PC-3 (cell line): ENCODE results near the gene POR. TPM values are rescaled to one million over a fixed set of nuclear protein-coding genes. Genes with fewer than 3 reads are reported as not detected.

ENCODE experiments used
- ATAC-seq: fragments of 200-7000 bp; cut with Tn5 transposase; 2 replicates; pipeline ENCODE4 v1.9.1; 2020; ENCODE audit warnings: mild to moderate bottlenecking, moderate library complexity
- BruUV-seq: library from RNA; stranded (reverse); fragments of 400-500 nt; replicated peaks from 2 replicates; lab custom pipeline; 2021; lab: Mats Ljungman, UMichigan
- CTCF ChIA-PET: fragments of 300-600 bp; sonication (Branson Sonifier 250); formaldehyde crosslinking; loops from one replicate; lab custom pipeline; 2022; ENCODE audit warnings: antibody characterized with exemption; lab: Charles Lee
- POLR2A ChIA-PET: fragments of 300-600 bp; sonication (Branson Sonifier 250); formaldehyde crosslinking; loops from one replicate; lab custom pipeline; 2022; ENCODE audit warnings: antibody characterized with exemption; ENCODE audit not compliant: unreplicated experiment; lab: Charles Lee
- DNase-seq: peaks from one replicate; pipeline ENCODE4 v3.0.0-alpha.2; 2015
- H2AFZ ChIP-seq: fragments of 300-600 bp; sonication (generic); 2 replicates; pipeline ENCODE4 v1.6.0; 2016; ENCODE audit warnings: antibody characterized with exemption, low read length
- H3F3A ChIP-seq: fragments of 300-600 bp; sonication (generic); one replicate; pipeline ENCODE4 v1.6.0; 2017; ENCODE audit warnings: antibody characterized with exemption, low read length, control low read depth, mild to moderate bottlenecking; ENCODE audit not compliant: unreplicated experiment
- H3K27ac ChIP-seq: fragments of 300-600 bp; sonication (generic); 2 replicates; pipeline ENCODE4 v1.5.1; 2016; ENCODE audit warnings: mild to moderate bottlenecking, low read length
- H3K27me3 ChIP-seq: fragments of 300-600 bp; sonication (generic); 2 replicates; pipeline ENCODE4 v1.6.1; 2016; ENCODE audit warnings: low read length, mixed read lengths
- H3K36me3 ChIP-seq: fragments of 300-600 bp; sonication (generic); 2 replicates; pipeline ENCODE4 v1.6.1; 2016; ENCODE audit warnings: low read depth, mixed run types, low read length, mixed read lengths
- H3K4me1 ChIP-seq: fragments of 300-600 bp; sonication (generic); 2 replicates; pipeline ENCODE4 v1.5.1; 2016; ENCODE audit warnings: low read length; ENCODE audit not compliant: insufficient read depth
- H3K4me2 ChIP-seq: fragments of 300-600 bp; sonication (generic); 2 replicates; pipeline ENCODE4 v1.6.0; 2016; ENCODE audit warnings: low read length
- H3K4me3 ChIP-seq: fragments of 300-600 bp; sonication (generic); 2 replicates; pipeline ENCODE4 v1.5.1; 2016; ENCODE audit warnings: mild to moderate bottlenecking, low read length, mixed read lengths
- H3K79me2 ChIP-seq: fragments of 300-600 bp; sonication (generic); 2 replicates; pipeline ENCODE4 v1.6.1; 2017; ENCODE audit warnings: low read length, mixed read lengths
- H3K9ac ChIP-seq: fragments of 300-600 bp; sonication (generic); 2 replicates; pipeline ENCODE4 v1.6.0; 2016; ENCODE audit warnings: mild to moderate bottlenecking, low read length
- H3K9me2 ChIP-seq: fragments of 300-600 bp; sonication (generic); replicated peaks from 2 replicates; pipeline ENCODE4 v1.6.1; 2016; ENCODE audit warnings: mixed run types, low read length, mixed read lengths
- H3K9me3 ChIP-seq: fragments of 300-600 bp; sonication (generic); 2 replicates; pipeline ENCODE4 v1.6.1; 2016; ENCODE audit warnings: low read length, mixed read lengths
- H4K20me1 ChIP-seq: fragments of 300-600 bp; sonication (generic); 2 replicates; pipeline ENCODE4 v1.6.1; 2016; ENCODE audit warnings: low read length, mixed read lengths
- CTCF ChIP-seq: fragments of 300-600 bp; sonication (generic); conservative IDR thresholded peaks from 2 replicates; pipeline ENCODE4 v1.5.1; 2017; ENCODE audit warnings: antibody characterized with exemption, low read depth, mild to moderate bottlenecking, low read length
- EZH2 ChIP-seq: fragments of 300-600 bp; sonication (generic); IDR thresholded peaks from one replicate; pipeline ENCODE4 v1.6.1; 2017; ENCODE audit warnings: antibody characterized with exemption, mild to moderate bottlenecking, low read length; ENCODE audit not compliant: unreplicated experiment
- EZH2phosphoT487 ChIP-seq: fragments of 300-600 bp; sonication (generic); IDR thresholded peaks from 2 replicates; pipeline ENCODE4 v1.6.1; 2018; ENCODE audit warnings: mild to moderate bottlenecking, antibody characterized with exemption, low read length, borderline replicate concordance
- intact Hi-C: fragments of 100-400 bp; cut with micrococcal nuclease; formaldehyde crosslinking; loops from 2 replicates; pipeline ENCODE4 v1.9.0; 2023
- total RNA-seq: library from RNA; depleted of rRNA; stranded (reverse); fragments of >200 nt; gene quantifications from 2 replicates; pipeline ENCODE4 v1.2.3, GENCODE V29; 2014

The POR gene
- total RNA-seq, 1 experiment from 2014 or later: 112 TPM

GRCh38 chr7:75966190-75966961, 51.4 kb downstream of the POR start:
- no peak for ATAC-seq
- no peak overlapping the region for H2AFZ ChIP-seq
- H3K36me3 ChIP-seq: no peaks in the 10 kb centered on the region
- no peaks in the 10 kb centered on the region for H3K9me3 ChIP-seq
- no peaks in the 10 kb centered on the region for H3F3A ChIP-seq
- intact Hi-C loops: no loop called here
- DNase-seq: no peak
- no peaks in the 10 kb centered on the region for H3K9me2 ChIP-seq
- BruUV-seq: no TSS peak
- CTCF ChIA-PET: no interaction called here
- no peaks in the 10 kb centered on the region for H3K79me2 ChIP-seq
- H3K9ac ChIP-seq: no peak overlapping the region
- no peak overlapping the region for H3K27ac ChIP-seq
- POLR2A ChIA-PET: no interaction called here
- no peaks in the 10 kb centered on the region for H3K4me1 ChIP-seq
- no peak for TF ChIP-seq EZH2
- TF ChIP-seq CTCF: no peak
- TF ChIP-seq EZH2phosphoT487: no peak
- no peaks in the 10 kb centered on the region for H4K20me1 ChIP-seq
- no peak overlapping the region for H3K4me3 ChIP-seq
- H3K4me2 ChIP-seq: no peak overlapping the region
- no peaks in the 10 kb centered on the region for H3K27me3 ChIP-seq

- no peak overlapping the region for H3K4me3 ChIP-seq
- TF ChIP-seq CTCF (no peak), EZH2 (no peak), EZH2phosphoT487 (no peak)
- H3F3A ChIP-seq: no peaks in the 10 kb centered on the region
- no peaks in the 10 kb centered on the region for H3K4me1 ChIP-seq
- H3K9me2 ChIP-seq: no peaks in the 10 kb centered on the region
- H3K9ac ChIP-seq: no peak overlapping the region
- H3K27ac ChIP-seq: no peak overlapping the region
- ChIA-PET CTCF (interaction anchor here (0.6 kb wide), 1 partner anchor 48 kb away, joined by 3 read pairs; no protein-coding TSS in a partner anchor), POLR2A (no interaction called here)
- no peak overlapping the region for H3K4me2 ChIP-seq
- H3K79me2 ChIP-seq: no peaks in the 10 kb centered on the region
- BruUV-seq: no TSS peak
- ATAC-seq (no peak), DNase-seq (no peak)
- no peak overlapping the region for H2AFZ ChIP-seq
- H3K36me3 ChIP-seq: no peaks in the 10 kb centered on the region
- no peaks in the 10 kb centered on the region for H3K9me3 ChIP-seq
- no peaks in the 10 kb centered on the region for H4K20me1 ChIP-seq
- no peaks in the 10 kb centered on the region for H3K27me3 ChIP-seq
- intact Hi-C loops: no loop called here
Measured at GRCh38 chr7:75967055-75967454, 52.1 kb downstream of the POR start.

- no TSS peak for BruUV-seq
- intact Hi-C loops: no loop called here
- Histone ChIP-seq H3F3A (no peaks in the 10 kb centered on the region), H3K4me1 (no peaks in the 10 kb centered on the region), H3K36me3 (no peaks in the 10 kb centered on the region), H3K9ac (no peak overlapping the region), H3K79me2 (no peaks in the 10 kb centered on the region), H4K20me1 (no peaks in the 10 kb centered on the region), H3K9me3 (no peaks in the 10 kb centered on the region), H3K9me2 (no peaks in the 10 kb centered on the region), H3K27ac (no peak overlapping the region), H3K27me3 (no peaks in the 10 kb centered on the region), H3K4me3 (no peak overlapping the region), H3K4me2 (no peak overlapping the region), H2AFZ (no peak overlapping the region)
- TF ChIP-seq EZH2 (no peak), EZH2phosphoT487 (no peak), CTCF (no peak)
- ATAC-seq: no peak
- POLR2A ChIA-PET: no interaction called here
- DNase-seq: no peak
- CTCF ChIA-PET: interaction anchor here (0.6 kb wide), 1 partner anchor 48 kb away, joined by 3 read pairs; no protein-coding TSS in a partner anchor
Measured at GRCh38 chr7:75967487-75967997, 52.6 kb downstream of the POR start.
